Loucy (cell line): ENCODE results near the gene DCLK2.

Experiments used
- H2AFZ ChIP-seq: fragments of 200-600 bp; sonication (generic); 2 replicates; pipeline ENCODE4 v1.6.0; 2016; ENCODE audit warnings: antibody characterized with exemption, mild to moderate bottlenecking, low read length, moderate library complexity
- H3F3A ChIP-seq: fragments of 200-600 bp; 2 replicates; pipeline ENCODE4 v1.6.0; 2016; ENCODE audit warnings: antibody characterized with exemption, low read depth, mild to moderate bottlenecking
- H3K27me3 ChIP-seq: fragments of 200-600 bp; sonication (generic); 2 replicates; pipeline ENCODE4 v1.6.1; 2014; ENCODE audit warnings: low read length, mild to moderate bottlenecking; ENCODE audit not compliant: insufficient read depth, poor library complexity, severe bottlenecking
- H3K36me3 ChIP-seq: fragments of 200-600 bp; sonication (generic); 2 replicates; pipeline ENCODE4 v1.6.1; 2016; ENCODE audit warnings: low read length; ENCODE audit not compliant: insufficient read depth
- H3K4me1 ChIP-seq: fragments of 200-600 bp; sonication (generic); 2 replicates; pipeline ENCODE4 v1.5.1; 2014; ENCODE audit warnings: low read length, mild to moderate bottlenecking; ENCODE audit not compliant: insufficient read depth, poor library complexity, severe bottlenecking
- H3K4me2 ChIP-seq: fragments of 200-600 bp; sonication (generic); 2 replicates; pipeline ENCODE4 v1.6.0; 2014; ENCODE audit warnings: antibody characterized with exemption, low read length, low read depth, mild to moderate bottlenecking; ENCODE audit not compliant: poor library complexity, severe bottlenecking
- H3K4me3 ChIP-seq: fragments of 200-600 bp; sonication (generic); 2 replicates; pipeline ENCODE4 v1.5.1; 2014; ENCODE audit warnings: low read length, mild to moderate bottlenecking, mixed read lengths; ENCODE audit not compliant: poor library complexity, severe bottlenecking
- H3K79me2 ChIP-seq: fragments of 200-600 bp; sonication (generic); 2 replicates; pipeline ENCODE4 v1.6.1; 2014; ENCODE audit warnings: low read length; ENCODE audit not compliant: insufficient read depth
- H3K9ac ChIP-seq: fragments of 200-600 bp; sonication (generic); 2 replicates; pipeline ENCODE4 v1.6.0; 2014; ENCODE audit warnings: mild to moderate bottlenecking, low read depth, low read length, moderate library complexity; ENCODE audit not compliant: poor library complexity, severe bottlenecking
- H3K9me2 ChIP-seq: fragments of 200-600 bp; sonication (generic); replicated peaks from 2 replicates; pipeline ENCODE4 v1.6.1; 2016; ENCODE audit warnings: low read depth, low read length, mixed read lengths
- H3K9me3 ChIP-seq: fragments of 200-600 bp; sonication (generic); 2 replicates; pipeline ENCODE4 v1.6.1; 2014; ENCODE audit warnings: mild to moderate bottlenecking, antibody characterized with exemption, low read length, low read depth; ENCODE audit not compliant: insufficient read depth
- H4K20me1 ChIP-seq: fragments of 200-600 bp; sonication (generic); 2 replicates; pipeline ENCODE4 v1.6.0; 2014; ENCODE audit warnings: antibody characterized with exemption, low read length, mild to moderate bottlenecking; ENCODE audit not compliant: insufficient read depth, poor library complexity, severe bottlenecking
- EZH2phosphoT487 ChIP-seq: fragments of 200-600 bp; IDR thresholded peaks from 2 replicates; pipeline ENCODE4 v1.6.1; 2018; ENCODE audit warnings: antibody characterized with exemption, mild to moderate bottlenecking, moderate library complexity, borderline replicate concordance
- TF ChIP-seq, protein P1 (sequence below): fragments of 200-600 bp; sonication (generic); conservative IDR thresholded peaks from 2 replicates; pipeline ENCODE4 v1.5.1; 2014; ENCODE audit warnings: mild to moderate bottlenecking, antibody characterized with exemption, low read length

DCLK2 gene

DNA sequence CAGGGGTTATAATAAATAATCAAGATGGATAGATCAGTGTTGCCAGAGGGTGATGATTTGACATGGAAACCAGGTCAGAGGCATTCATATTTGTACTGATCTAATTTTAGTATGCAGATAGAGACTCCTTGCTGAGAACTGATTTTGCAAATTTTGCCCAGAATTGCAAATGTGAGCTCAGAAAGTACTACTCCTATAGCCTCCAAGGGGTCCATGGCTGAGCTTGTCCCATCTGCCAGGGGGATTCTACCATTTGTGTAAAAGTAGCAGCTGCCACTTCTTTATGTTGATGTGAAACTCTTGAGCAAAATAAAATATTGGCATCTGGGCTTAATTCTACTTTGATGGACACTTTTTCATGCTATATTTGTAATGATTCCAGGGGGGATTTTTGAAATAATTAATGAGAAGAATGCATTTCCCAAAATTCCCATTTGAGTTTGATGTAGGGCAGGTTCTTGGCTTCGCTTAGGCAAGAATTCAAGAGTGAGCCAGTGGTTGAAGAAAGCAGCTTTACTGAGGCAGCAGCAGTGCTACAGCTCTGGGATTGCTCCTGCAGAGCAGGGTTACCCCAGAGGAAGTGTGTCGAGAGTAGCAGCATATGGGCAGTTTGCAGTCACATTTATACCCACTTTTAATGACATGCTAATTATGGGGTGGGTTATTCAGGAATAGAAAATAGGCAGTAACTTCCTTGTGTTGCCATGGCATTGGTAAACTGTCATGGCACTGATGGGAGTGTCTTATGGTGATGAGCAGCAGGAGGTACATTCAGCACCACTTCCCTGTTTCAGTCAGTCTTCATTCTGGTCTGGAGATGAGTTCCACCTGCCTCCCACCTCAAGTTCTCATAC, 38.7 kb upstream of the DCLK2 start:
- H3K9me2 ChIP-seq = no peaks in the 10 kb centered on the region
- H3F3A ChIP-seq = no peaks in the 10 kb centered on the region
- TF ChIP-seq EZH2phosphoT487 = no peak
- TF ChIP-seq, protein P1, sequence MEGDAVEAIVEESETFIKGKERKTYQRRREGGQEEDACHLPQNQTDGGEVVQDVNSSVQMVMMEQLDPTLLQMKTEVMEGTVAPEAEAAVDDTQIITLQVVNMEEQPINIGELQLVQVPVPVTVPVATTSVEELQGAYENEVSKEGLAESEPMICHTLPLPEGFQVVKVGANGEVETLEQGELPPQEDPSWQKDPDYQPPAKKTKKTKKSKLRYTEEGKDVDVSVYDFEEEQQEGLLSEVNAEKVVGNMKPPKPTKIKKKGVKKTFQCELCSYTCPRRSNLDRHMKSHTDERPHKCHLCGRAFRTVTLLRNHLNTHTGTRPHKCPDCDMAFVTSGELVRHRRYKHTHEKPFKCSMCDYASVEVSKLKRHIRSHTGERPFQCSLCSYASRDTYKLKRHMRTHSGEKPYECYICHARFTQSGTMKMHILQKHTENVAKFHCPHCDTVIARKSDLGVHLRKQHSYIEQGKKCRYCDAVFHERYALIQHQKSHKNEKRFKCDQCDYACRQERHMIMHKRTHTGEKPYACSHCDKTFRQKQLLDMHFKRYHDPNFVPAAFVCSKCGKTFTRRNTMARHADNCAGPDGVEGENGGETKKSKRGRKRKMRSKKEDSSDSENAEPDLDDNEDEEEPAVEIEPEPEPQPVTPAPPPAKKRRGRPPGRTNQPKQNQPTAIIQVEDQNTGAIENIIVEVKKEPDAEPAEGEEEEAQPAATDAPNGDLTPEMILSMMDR = no peak
- H3K9ac ChIP-seq = no peak overlapping the region
- no peaks in the 10 kb centered on the region for H4K20me1 ChIP-seq
- no peaks in the 10 kb centered on the region for H3K4me1 ChIP-seq
- H3K79me2 ChIP-seq = no peaks in the 10 kb centered on the region
- H3K4me2 ChIP-seq = no peak overlapping the region
- no peaks in the 10 kb centered on the region for H3K27me3 ChIP-seq
- H3K36me3 ChIP-seq = no peaks in the 10 kb centered on the region
- H3K4me3 ChIP-seq = no peak overlapping the region
- H2AFZ ChIP-seq = no peak overlapping the region
- H3K9me3 ChIP-seq = no peaks in the 10 kb centered on the region

DNA sequence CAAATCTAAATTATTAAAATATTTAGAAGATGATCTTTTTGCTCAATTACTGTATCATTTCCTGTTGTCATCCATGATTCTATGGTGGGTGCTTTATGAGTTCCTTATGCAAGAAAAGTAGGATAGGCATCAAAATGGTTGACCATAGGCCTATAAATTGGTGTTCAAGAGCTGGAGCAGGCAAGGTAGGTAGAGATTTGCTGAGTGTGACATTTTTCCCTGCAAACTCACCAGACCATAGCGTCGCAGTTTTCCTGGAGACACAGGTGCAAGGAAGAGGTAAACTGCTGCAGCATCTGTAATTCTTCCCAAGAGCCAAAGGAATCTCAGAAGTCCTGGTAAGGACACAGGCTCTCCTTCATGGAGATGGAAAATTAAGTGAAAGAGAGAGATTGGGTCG, 33.7 kb upstream of the DCLK2 start:
- Histone ChIP-seq H3F3A (no peaks in the 10 kb centered on the region), H3K4me2 (no peak overlapping the region), H3K4me3 (no peak overlapping the region), H2AFZ (no peak overlapping the region), H3K9me3 (no peaks in the 10 kb centered on the region), H3K9me2 (no peaks in the 10 kb centered on the region), H3K79me2 (no peaks in the 10 kb centered on the region), H3K4me1 (no peaks in the 10 kb centered on the region), H3K36me3 (no peaks in the 10 kb centered on the region), H4K20me1 (no peaks in the 10 kb centered on the region), H3K9ac (no peak overlapping the region), H3K27me3 (no peaks in the 10 kb centered on the region)
- no peak for TF ChIP-seq EZH2phosphoT487
- TF ChIP-seq, protein P1 = no peak

DNA sequence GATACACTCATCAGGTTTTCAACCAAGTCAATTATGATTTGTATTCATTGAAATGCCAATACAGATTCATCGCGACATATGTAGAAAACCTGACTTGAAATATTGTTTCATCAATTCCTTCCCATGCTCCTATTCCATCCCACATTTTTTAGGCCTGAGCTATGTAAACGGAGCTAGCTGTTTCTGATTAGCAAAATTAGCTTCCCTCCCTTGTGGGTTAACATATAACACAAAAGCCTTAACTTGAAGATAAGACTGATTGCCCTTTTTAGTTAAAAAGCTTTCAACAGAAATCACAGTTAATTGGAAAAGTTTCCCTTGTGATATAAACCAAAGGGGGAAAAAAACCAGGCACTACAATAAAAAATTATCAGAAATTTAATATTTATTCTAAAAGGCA, 32.8 kb upstream of the DCLK2 start:
- no peaks in the 10 kb centered on the region for H3K9me3 ChIP-seq
- H2AFZ ChIP-seq = no peak overlapping the region
- H3K79me2 ChIP-seq = no peaks in the 10 kb centered on the region
- TF ChIP-seq, protein P1 = no peak
- no peak for TF ChIP-seq EZH2phosphoT487
- H3K4me2 ChIP-seq = no peak overlapping the region
- no peaks in the 10 kb centered on the region for H3K4me1 ChIP-seq
- no peaks in the 10 kb centered on the region for H3K27me3 ChIP-seq
- H3K36me3 ChIP-seq = no peaks in the 10 kb centered on the region
- H3K9me2 ChIP-seq = no peaks in the 10 kb centered on the region
- no peaks in the 10 kb centered on the region for H4K20me1 ChIP-seq
- no peaks in the 10 kb centered on the region for H3F3A ChIP-seq
- no peak overlapping the region for H3K9ac ChIP-seq
- H3K4me3 ChIP-seq = no peak overlapping the region
